ENCODE measurements around the gene S100A10. TPM values are rescaled to one million over a fixed set of nuclear protein-coding genes. Genes with fewer than 3 reads are reported as not detected.

S100A10 gene
- total RNA-seq, 1 experiment from 2014 or later, result 160 TPM

GRCh38 chr1:151985768-151986167, 7.9 kb downstream of the S100A10 start:
- Histone ChIP-seq H2AK5ac (ENCODE audit: insufficient read length, low read length) (no peak overlapping the region), H4K91ac (ENCODE audit: insufficient read length, low read depth, low read length) (no peak overlapping the region), H4K5ac (ENCODE audit: insufficient read length, low read depth, low read length) (no peak overlapping the region), H4K20me1 (ENCODE audit: control insufficient read depth, insufficient read depth, insufficient read length) (no peaks in the 10 kb centered on the region), H3K23me2 (ENCODE audit: insufficient read length, low read depth, low read length, poor library complexity, severe bottlenecking) (no peaks in the 10 kb centered on the region), H3K14ac (ENCODE audit: insufficient read depth, low read length) (no peak overlapping the region), H2BK12ac (ENCODE audit: insufficient read length, low read depth, low read length) (no peak overlapping the region), H3K4ac (ENCODE audit: low read depth, low read length) (no peak overlapping the region), H3K79me1 (ENCODE audit: insufficient read depth, low read depth, low read length, poor library complexity, severe bottlenecking) (no peaks in the 10 kb centered on the region), H3K4me2 (ENCODE audit: insufficient read depth, insufficient read length, low read length) (no peak overlapping the region), H3K9me3 (ENCODE audit: control insufficient read depth, low read depth, low read length) (no peaks in the 10 kb centered on the region), H3K56ac (ENCODE audit: insufficient read length, low read depth, low read length) (no peak overlapping the region), H3K27ac (ENCODE audit: insufficient read length, low read depth, low read length) (no peak overlapping the region), H3T11ph (ENCODE audit: low read length) (no peak overlapping the region), H3K18ac (ENCODE audit: insufficient read length, low read depth, low read length) (no peak overlapping the region), H3K23ac (ENCODE audit: insufficient read length, low read depth, low read length) (no peak overlapping the region), H2BK15ac (ENCODE audit: low read depth, low read length) (no peak overlapping the region), H3K4me1 (ENCODE audit: insufficient read depth, low read length) (peaks cover 11% of the 10 kb centered on the region; the same call in 1 of the 2 replicates), H3K27me3 (ENCODE audit: insufficient read depth, low read length) (no peaks in the 10 kb centered on the region), H3K79me2 (ENCODE audit: insufficient read depth, low read length) (peaks cover 14% of the 10 kb centered on the region), H2BK20ac (ENCODE audit: low read depth, low read length, poor library complexity, severe bottlenecking) (no peak overlapping the region), H4K8ac (replicated peaks; ENCODE audit: insufficient read length, low read depth, low read length) (no peak overlapping the region), H2BK5ac (ENCODE audit: insufficient read length, low read length) (no peak overlapping the region), H2BK120ac (ENCODE audit: low read depth, low read length, poor library complexity, severe bottlenecking) (no peak overlapping the region), H3K9ac (ENCODE audit: extremely low read depth, insufficient read length, low read length) (no peak overlapping the region), H2AFZ (ENCODE audit: low read length) (no peak overlapping the region)
- Mint-ChIP-seq H3K4me3 (no peak overlapping the region), H3K36me3 (ENCODE audit: insufficient read depth in 1 of 3, low read depth in 3 of 3) (peaks cover 0 to 44% (median 20%) of the 10 kb centered on the region in 3 experiments; a peak in 6 of 7 replicates), H3K4me1 (peaks cover 18 to 29% of the 10 kb centered on the region in 2 experiments), H3K27me3 (ENCODE audit: low read depth) (no peaks in the 10 kb centered on the region), H3K9me3 (no peaks in the 10 kb centered on the region), H3K27ac (no peak overlapping the region)
- no peak for DNase-seq
- WGBS (ENCODE audit: extremely low coverage, insufficient read length, low lambda C conversion rate), result no CpG with 5 or more reads among the region's 1 CpG
- TF ChIP-seq CTCF (conservative IDR thresholded peaks at IDR 0.05), result no peak

All from H9 (cell line).